Measurements from ENCODE around the gene KCNAB1. TPM values are rescaled to one million over a fixed set of nuclear protein-coding genes. Genes with fewer than 3 reads are reported as not detected.
"Not testable (repeated sequence)": the region's sequence is repeated elsewhere in the genome, so short reads cannot be mapped to it uniquely, and the experiment has no call there.

KCNAB1 gene
- polyA plus RNA-seq, 1 donor (not counting 4 experiments of a cell fraction or from before 2014, with no cell fraction given): 0.03 TPM

GRCh38 chr3:156099984-156100383, 20.4 kb upstream of the KCNAB1 start:
- H2AFZ ChIP-seq (ENCODE audit: control insufficient read depth, low read length); H3K4me2 ChIP-seq (ENCODE audit: control insufficient read depth, extremely low read depth, insufficient read depth, low read depth, low read length); H4K20me1 ChIP-seq (ENCODE audit: control insufficient read depth, extremely low read depth, insufficient read depth, low read length); H3K9me1 ChIP-seq (ENCODE audit: control insufficient read depth, extremely low read depth, insufficient read depth, low read length); H3K27ac ChIP-seq (ENCODE audit: control insufficient read depth, insufficient read depth, low read length); H3K36me3 ChIP-seq (ENCODE audit: control insufficient read depth in 2 of 2, extremely low read depth in 1 of 2, insufficient read depth in 2 of 2, low read length in 2 of 2); H3K27me3 ChIP-seq (ENCODE audit: control insufficient read depth, extremely low read depth, insufficient read depth, low read length); H3K4me3 ChIP-seq (ENCODE audit: control insufficient read depth in 2 of 3, extremely low read depth in 1 of 3, insufficient read depth in 2 of 3, low read depth in 1 of 3, low read length in 3 of 3); DNase-seq (ENCODE audit: low read depth, low spot score); H3K4me1 ChIP-seq (ENCODE audit: control insufficient read depth, extremely low read depth, insufficient read depth, low read length); H3K9me3 ChIP-seq (ENCODE audit: control insufficient read depth, low read depth, low read length); H3K79me2 ChIP-seq (ENCODE audit: control insufficient read depth, insufficient read depth, low read length); H3K9ac ChIP-seq (ENCODE audit: control insufficient read depth, extremely low read depth, insufficient read depth, low read length); FAIRE-seq; dilution Hi-C loops (cut with MboI; ENCODE audit: extremely low pct_ligation_motif_present, low sequenced_read_pairs): not testable (repeated sequence)

GRCh38 chr3:156102267-156102931, 18.0 kb upstream of the KCNAB1 start:
- H4K20me1 ChIP-seq (ENCODE audit: control insufficient read depth, extremely low read depth, insufficient read depth, low read length): no peaks in the 10 kb centered on the region
- no peaks in the 10 kb centered on the region for H3K9me3 ChIP-seq (ENCODE audit: control insufficient read depth, low read depth, low read length)
- H3K27me3 ChIP-seq (ENCODE audit: control insufficient read depth, extremely low read depth, insufficient read depth, low read length): peaks cover 2% of the 10 kb centered on the region
- H3K9me1 ChIP-seq (ENCODE audit: control insufficient read depth, extremely low read depth, insufficient read depth, low read length): no peaks in the 10 kb centered on the region
- H3K27ac ChIP-seq (ENCODE audit: control insufficient read depth, insufficient read depth, low read length): no peak overlapping the region
- no peak overlapping the region for H3K4me2 ChIP-seq (ENCODE audit: control insufficient read depth, extremely low read depth, insufficient read depth, low read depth, low read length)
- TF ChIP-seq CTCF (optimal IDR thresholded peaks at IDR 0.05 in 1 of 3, IDR thresholded peaks at IDR 0.05 in 1 of 3, conservative IDR thresholded peaks at IDR 0.05 in 1 of 3; ENCODE audit: extremely low read depth in 1 of 3, insufficient read depth in 2 of 3, low read length in 3 of 3) (no peak), EZH2 (IDR thresholded peaks at IDR 0.05; ENCODE audit: low read length) (no peak)
- H3K36me3 ChIP-seq (ENCODE audit: control insufficient read depth in 2 of 2, extremely low read depth in 1 of 2, insufficient read depth in 2 of 2, low read length in 2 of 2): no peaks in the 10 kb centered on the region
- no peak for FAIRE-seq
- DNase-seq (ENCODE audit: low read depth, low spot score): no peak
- no peaks in the 10 kb centered on the region for H3K4me1 ChIP-seq (ENCODE audit: control insufficient read depth, extremely low read depth, insufficient read depth, low read length)
- dilution Hi-C loops (cut with MboI; ENCODE audit: extremely low pct_ligation_motif_present, low sequenced_read_pairs): no loop called here
- H3K9ac ChIP-seq (ENCODE audit: control insufficient read depth, extremely low read depth, insufficient read depth, low read length): no peak overlapping the region
- H3K4me3 ChIP-seq (ENCODE audit: control insufficient read depth in 2 of 3, extremely low read depth in 1 of 3, insufficient read depth in 2 of 3, low read depth in 1 of 3, low read length in 3 of 3): no peak overlapping the region
- H3K79me2 ChIP-seq (ENCODE audit: control insufficient read depth, insufficient read depth, low read length): no peaks in the 10 kb centered on the region
- H2AFZ ChIP-seq (ENCODE audit: control insufficient read depth, low read length): no peak overlapping the region

Data from keratinocyte (primary cell).